ENCODE results near the gene TDRD10. TPM values are rescaled to one million over a fixed set of nuclear protein-coding genes. Genes with fewer than 3 reads are reported as not detected.

The TDRD10 gene
- 1 to 10 TPM in 1 of 2 donors, under 1 TPM in 1; 0.85 to 1.8 TPM for total RNA-seq

GRCh38 chr1:154502066-154502743, at the start of gene TDRD10, which contains the start of gene SHE:
Gene TDRD10, plus strand, starts transcription at chr1:154502219. Its CDS starts 4,685 bp downstream, at chr1:154506904.
Gene SHE, minus strand, starts transcription at chr1:154502412. Its CDS starts 386 bp downstream, at chr1:154502026.
- H3K9me3 ChIP-seq, result peaks cover 0 to 8% of the 10 kb centered on the region in 2 donors

GRCh38 chr1:154453161-154453560, 48.9 kb upstream of the TDRD10 start:
- no peak for DNase-seq (ENCODE audit: low spot score)
- H3K27me3 ChIP-seq, result no peaks in the 10 kb centered on the region
- no peak for TF ChIP-seq CTCF (IDR thresholded peaks at IDR 0.05)
- H3K27ac ChIP-seq, result no peak overlapping the region
- peaks cover 0 to 9% of the 10 kb centered on the region in 2 donors for H3K4me1 ChIP-seq
- H3K4me3 ChIP-seq, result no peak overlapping the region
- H3K9me3 ChIP-seq, result no peaks in the 10 kb centered on the region
- peaks cover 39% of the 10 kb centered on the region for H3K36me3 ChIP-seq

More at GRCh38 chr1:154502066-154502743, at the start of gene TDRD10, which contains the start of gene SHE:
- peaks cover 0 to 18% of the 10 kb centered on the region in 2 donors for H3K4me1 ChIP-seq
- no peaks in the 10 kb centered on the region for H3K36me3 ChIP-seq
- TF ChIP-seq CTCF (IDR thresholded peaks at IDR 0.05), result no peak
- H3K27me3 ChIP-seq, result peaks cover 0 to 9% of the 10 kb centered on the region in 2 donors
- peak within 1 kb of the TSS; percentile 49 to 60 for H3K4me3 ChIP-seq
- peak within 1 kb of the TSS; percentile 59 to 75 for H3K27ac ChIP-seq
- no peak for DNase-seq (ENCODE audit: low spot score)

- Histone ChIP-seq H3K9me3 (no peaks in the 10 kb centered on the region), H3K4me1 (peaks cover 0 to 9% of the 10 kb centered on the region in 2 donors), H3K4me3 (no peak overlapping the region), H3K36me3 (peaks cover 33% of the 10 kb centered on the region), H3K27me3 (no peaks in the 10 kb centered on the region), H3K27ac (no peak overlapping the region)
- no peak for TF ChIP-seq CTCF (IDR thresholded peaks at IDR 0.05)
- DNase-seq (ENCODE audit: low spot score), result no peak
These were observed 48.3 kb upstream of the TDRD10 start for GRCh38 chr1:154453574-154454352.

- no peaks in the 10 kb centered on the region for H3K9me3 ChIP-seq
- H3K4me3 ChIP-seq, result no peak overlapping the region
- peaks cover 28% of the 10 kb centered on the region for H3K36me3 ChIP-seq
- H3K4me1 ChIP-seq, result peaks cover 0 to 9% of the 10 kb centered on the region in 2 donors
- H3K27ac ChIP-seq, result no peak overlapping the region
- TF ChIP-seq CTCF (IDR thresholded peaks at IDR 0.05), result no peak
- DNase-seq (ENCODE audit: low spot score), result no peak
- H3K27me3 ChIP-seq, result no peaks in the 10 kb centered on the region
These were observed 47.5 kb upstream of the TDRD10 start for GRCh38 chr1:154454386-154455120.

- no peak for TF ChIP-seq CTCF (IDR thresholded peaks at IDR 0.05)
- no peak overlapping the region for H3K4me3 ChIP-seq
- H3K9me3 ChIP-seq, result no peaks in the 10 kb centered on the region
- no peaks in the 10 kb centered on the region for H3K27me3 ChIP-seq
- no peak for DNase-seq (ENCODE audit: low spot score)
- H3K27ac ChIP-seq, result no peak overlapping the region
- H3K36me3 ChIP-seq, result peaks cover 15% of the 10 kb centered on the region
- peaks cover 0 to 9% of the 10 kb centered on the region in 2 donors for H3K4me1 ChIP-seq
These were observed 45.4 kb upstream of the TDRD10 start for GRCh38 chr1:154456631-154457030.

All from right atrium auricular region (tissue), 2 donors.